Measurements from ENCODE around the gene LEF1. TPM values are rescaled to one million over a fixed set of nuclear protein-coding genes. Genes with fewer than 3 reads are reported as not detected.

LEF1 gene
- total and polyA plus RNA-seq, 2 donors (not counting 1 experiment from before 2014, with no cell fraction given), result 2.4 to 5.1 TPM

DNA sequence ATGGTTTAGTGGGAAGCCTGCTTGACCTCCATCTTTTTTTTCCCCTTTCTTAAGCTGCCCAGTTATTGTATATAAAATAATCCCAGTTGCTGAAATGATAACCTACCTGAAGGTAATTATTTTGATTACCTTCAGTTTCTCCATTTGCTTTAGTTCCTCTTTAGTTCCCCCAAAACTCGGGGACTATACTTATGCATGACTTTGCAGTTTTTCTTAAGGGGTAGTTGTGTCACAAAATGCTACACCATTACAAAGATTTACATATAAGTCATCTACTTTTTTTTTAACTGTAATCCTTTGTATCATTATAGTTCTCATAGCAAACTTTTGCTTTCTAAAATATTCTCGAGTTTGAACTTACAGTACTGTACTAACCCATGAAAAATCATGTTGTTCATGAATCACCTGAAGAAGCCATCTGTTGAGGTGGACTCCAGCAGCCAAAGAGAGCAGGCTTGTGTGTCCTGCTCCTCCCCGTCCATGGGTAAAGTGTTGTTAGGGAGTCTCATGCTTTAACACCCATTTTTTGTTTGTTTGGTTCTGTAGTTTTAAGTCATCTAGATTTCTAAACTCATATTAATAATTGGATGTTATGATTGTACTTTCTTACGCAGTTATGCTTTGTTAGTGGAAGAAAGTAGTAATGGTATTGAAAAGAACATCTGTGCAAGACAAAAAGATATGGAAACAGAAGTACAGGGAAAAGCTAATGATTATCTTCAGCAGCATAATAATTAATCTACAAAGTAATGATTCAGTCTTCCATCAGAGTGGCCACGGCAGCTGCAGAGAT is 144.5 kb downstream of the LEF1 start:
- H3K4me1 Mint-ChIP-seq, result no peaks in the 10 kb centered on the region
- Histone ChIP-seq H4K20me1 (ENCODE audit: control insufficient read depth, insufficient read depth, low read length, poor library complexity, severe bottlenecking) (no peaks in the 10 kb centered on the region), H3K4me2 (replicated peaks; ENCODE audit: low read depth, low read length, poor library complexity, severe bottlenecking) (no peak overlapping the region), H3K9me3 (ENCODE audit: control extremely low read depth in 1 of 3, control insufficient read depth in 2 of 3, insufficient read depth in 1 of 3, low read length in 2 of 3) (no peaks in the 10 kb centered on the region), H3K79me2 (ENCODE audit: control insufficient read depth, insufficient read depth, low read length) (no peaks in the 10 kb centered on the region), H3K9ac (ENCODE audit: low read length) (no peak overlapping the region), H3K4me1 (ENCODE audit: control insufficient read depth in 2 of 2, insufficient read depth in 2 of 2, low read length in 2 of 2) (no peaks in the 10 kb centered on the region), H3K36me3 (replicated peaks in 1 of 2; ENCODE audit: control extremely low read depth in 1 of 2, control insufficient read depth in 1 of 2, extremely low read depth in 1 of 2, insufficient read depth in 2 of 2, low read length in 1 of 2) (peaks cover 19 to 74% of the 10 kb centered on the region in 2 experiments), H3K4me3 (ENCODE audit: control extremely low read depth in 1 of 5, extremely low read depth in 1 of 5, insufficient read depth in 1 of 5, low read depth in 2 of 5, low read length in 4 of 5) (no peak overlapping the region), H3K27me3 (replicated peaks in 1 of 4; ENCODE audit: control extremely low read depth in 1 of 4, control insufficient read depth in 3 of 4, insufficient read depth in 4 of 4, low read length in 3 of 4) (no peaks in the 10 kb centered on the region), H2AFZ (ENCODE audit: insufficient read depth, low read depth, low read length, poor library complexity, severe bottlenecking) (no peak overlapping the region), H3K27ac (ENCODE audit: low read length in 2 of 2) (no peak overlapping the region)
- H3K4me3 Mint-ChIP-seq, result no peak overlapping the region
- H3K27ac Mint-ChIP-seq, result no peak overlapping the region
- no peaks in the 10 kb centered on the region for H3K9me3 Mint-ChIP-seq (ENCODE audit: insufficient read depth)
- ChIA-PET CTCF (interaction anchor here (0.6 to 1.0 kb wide), 2 partner anchors 548 kb away, joined by 3 to 4 read pairs; no protein-coding TSS in a partner anchor), POLR2A (no interaction called here)
- WGBS (ENCODE audit: insufficient coverage), result no CpG with 5 or more reads among the region's 5 CpGs
- TF ChIP-seq, protein P1, sequence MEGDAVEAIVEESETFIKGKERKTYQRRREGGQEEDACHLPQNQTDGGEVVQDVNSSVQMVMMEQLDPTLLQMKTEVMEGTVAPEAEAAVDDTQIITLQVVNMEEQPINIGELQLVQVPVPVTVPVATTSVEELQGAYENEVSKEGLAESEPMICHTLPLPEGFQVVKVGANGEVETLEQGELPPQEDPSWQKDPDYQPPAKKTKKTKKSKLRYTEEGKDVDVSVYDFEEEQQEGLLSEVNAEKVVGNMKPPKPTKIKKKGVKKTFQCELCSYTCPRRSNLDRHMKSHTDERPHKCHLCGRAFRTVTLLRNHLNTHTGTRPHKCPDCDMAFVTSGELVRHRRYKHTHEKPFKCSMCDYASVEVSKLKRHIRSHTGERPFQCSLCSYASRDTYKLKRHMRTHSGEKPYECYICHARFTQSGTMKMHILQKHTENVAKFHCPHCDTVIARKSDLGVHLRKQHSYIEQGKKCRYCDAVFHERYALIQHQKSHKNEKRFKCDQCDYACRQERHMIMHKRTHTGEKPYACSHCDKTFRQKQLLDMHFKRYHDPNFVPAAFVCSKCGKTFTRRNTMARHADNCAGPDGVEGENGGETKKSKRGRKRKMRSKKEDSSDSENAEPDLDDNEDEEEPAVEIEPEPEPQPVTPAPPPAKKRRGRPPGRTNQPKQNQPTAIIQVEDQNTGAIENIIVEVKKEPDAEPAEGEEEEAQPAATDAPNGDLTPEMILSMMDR (IDR thresholded peaks at IDR 0.05), result no peak
- TF ChIP-seq EZH2 (IDR thresholded peaks at IDR 0.05; ENCODE audit: borderline replicate concordance, insufficient read depth, low read depth, low read length, poor library complexity, severe bottlenecking), result no peak
- intact Hi-C loops (cut with micrococcal nuclease), result no loop called here
- DNase-seq, result no peak
- H3K27me3 Mint-ChIP-seq, result no peaks in the 10 kb centered on the region
- ATAC-seq (ENCODE audit: low read depth), result no peak

DNA sequence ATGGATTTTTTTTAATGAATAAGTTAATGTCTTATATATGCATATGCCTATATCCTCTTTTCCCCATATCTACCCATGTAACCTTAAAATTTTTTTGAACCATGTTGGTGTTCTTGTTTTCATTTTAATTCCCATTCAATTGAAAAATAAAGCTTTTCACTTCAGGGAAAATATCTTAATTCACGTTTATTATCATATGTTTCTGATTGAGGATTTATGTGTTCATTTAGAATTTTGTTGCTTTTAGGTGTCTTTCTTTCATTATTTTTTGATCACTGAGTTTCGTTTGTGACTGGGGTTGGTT is 149.9 kb downstream of the LEF1 start:
- H3K9me3 Mint-ChIP-seq (ENCODE audit: insufficient read depth), result no peaks in the 10 kb centered on the region
- Histone ChIP-seq H3K4me2 (replicated peaks; ENCODE audit: low read depth, low read length, poor library complexity, severe bottlenecking) (no peak overlapping the region), H3K79me2 (ENCODE audit: control insufficient read depth, insufficient read depth, low read length) (no peaks in the 10 kb centered on the region), H3K36me3 (replicated peaks in 1 of 2; ENCODE audit: control extremely low read depth in 1 of 2, control insufficient read depth in 1 of 2, extremely low read depth in 1 of 2, insufficient read depth in 2 of 2, low read length in 1 of 2) (peaks cover 18 to 66% of the 10 kb centered on the region in 2 experiments), H4K20me1 (ENCODE audit: control insufficient read depth, insufficient read depth, low read length, poor library complexity, severe bottlenecking) (no peaks in the 10 kb centered on the region), H3K27ac (ENCODE audit: low read length in 2 of 2) (no peak overlapping the region), H3K27me3 (replicated peaks in 1 of 4; ENCODE audit: control extremely low read depth in 1 of 4, control insufficient read depth in 3 of 4, insufficient read depth in 4 of 4, low read length in 3 of 4) (no peaks in the 10 kb centered on the region), H3K4me3 (ENCODE audit: control extremely low read depth in 1 of 5, extremely low read depth in 1 of 5, insufficient read depth in 1 of 5, low read depth in 2 of 5, low read length in 4 of 5) (no peak overlapping the region), H3K4me1 (ENCODE audit: control insufficient read depth in 2 of 2, insufficient read depth in 2 of 2, low read length in 2 of 2) (no peaks in the 10 kb centered on the region), H3K9me3 (ENCODE audit: control extremely low read depth in 1 of 3, control insufficient read depth in 2 of 3, insufficient read depth in 1 of 3, low read length in 2 of 3) (no peaks in the 10 kb centered on the region), H2AFZ (ENCODE audit: insufficient read depth, low read depth, low read length, poor library complexity, severe bottlenecking) (no peak overlapping the region), H3K9ac (ENCODE audit: low read length) (no peak overlapping the region)
- WGBS (ENCODE audit: insufficient coverage), result no CpG with 5 or more reads among the region's 2 CpGs
- no peak overlapping the region for H3K4me3 Mint-ChIP-seq
- DNase-seq (no peak), ATAC-seq (ENCODE audit: low read depth) (no peak)
- intact Hi-C loops (cut with micrococcal nuclease), result no loop called here
- no peaks in the 10 kb centered on the region for H3K27me3 Mint-ChIP-seq
- TF ChIP-seq, protein P1 (IDR thresholded peaks at IDR 0.05), result peak; percentile 62
- no peak for TF ChIP-seq EZH2 (IDR thresholded peaks at IDR 0.05; ENCODE audit: borderline replicate concordance, insufficient read depth, low read depth, low read length, poor library complexity, severe bottlenecking)
- ChIA-PET CTCF (interaction anchor here (0.7 to 4.1 kb wide), 21 partner anchors 10 to 1388 kb away, joined by 3 to 97 read pairs (median 5); partner anchors contain the start of gene PAPSS1), POLR2A (no interaction called here)
- H3K4me1 Mint-ChIP-seq, result no peaks in the 10 kb centered on the region
- no peak overlapping the region for H3K27ac Mint-ChIP-seq

Measured in B cell (primary cell).